GM18505 (cell line): ENCODE measurements around the gene GARIN5A.
"Not testable (repeated sequence)": the region's sequence is repeated elsewhere in the genome, so short reads cannot be mapped to it uniquely, and the experiment has no call there.

Source experiments
- ATAC-seq: cut with Tn5 transposase; IDR thresholded peaks from one replicate; pipeline ENCODE4 v1.9.1; 2021; ENCODE audit not compliant: unreplicated experiment
- POLR2A ChIP-seq: IDR thresholded peaks from 4 replicates; pipeline ENCODE4 v1.6.1; 2011; ENCODE audit warnings: borderline replicate concordance; ENCODE audit not compliant: insufficient read depth, insufficient read length; ENCODE audit errors: extremely low read depth

Gene GARIN5A

GRCh38 chr19:50459067-50459456, 17.6 kb downstream of the GARIN5A start:
- TF ChIP-seq POLR2A, result no peak
- ATAC-seq, result no peak

GRCh38 chr19:50458396-50459066, 18.1 kb downstream of the GARIN5A start:
- no peak for TF ChIP-seq POLR2A
- no peak for ATAC-seq

GRCh38 chr19:50457300-50457699, 19.3 kb downstream of the GARIN5A start:
- no peak for TF ChIP-seq POLR2A
- ATAC-seq, result no peak

GRCh38 chr19:50455992-50456391, 20.7 kb downstream of the GARIN5A start:
- ATAC-seq, result no peak
- TF ChIP-seq POLR2A, result no peak

- TF ChIP-seq POLR2A, result no peak
- no peak for ATAC-seq
Observed at GRCh38 chr19:50453243-50453642, 23.4 kb downstream of the GARIN5A start.

GRCh38 chr19:50451223-50451534, 25.5 kb downstream of the GARIN5A start:
- no peak for ATAC-seq
- TF ChIP-seq POLR2A, result no peak

- ATAC-seq, result no peak
- TF ChIP-seq POLR2A, result no peak
Observed at GRCh38 chr19:50450369-50451222, 26.1 kb downstream of the GARIN5A start.

GRCh38 chr19:50449236-50449899, 27.3 kb downstream of the GARIN5A start:
- ATAC-seq, result no peak
- TF ChIP-seq POLR2A, result no peak

GRCh38 chr19:50447750-50448149, 28.9 kb downstream of the GARIN5A start:
- TF ChIP-seq POLR2A, result no peak
- ATAC-seq, result no peak

GRCh38 chr19:50447053-50447452, 29.6 kb downstream of the GARIN5A start:
- ATAC-seq, result no peak
- TF ChIP-seq POLR2A, result no peak

- ATAC-seq, result no peak
- TF ChIP-seq POLR2A, result no peak
Observed at GRCh38 chr19:50444059-50444458, 32.6 kb downstream of the GARIN5A start.

- ATAC-seq, result not testable (repeated sequence)
Observed at GRCh38 chr19:50439130-50439529, 37.5 kb downstream of the GARIN5A start.

GRCh38 chr19:50437862-50438449, 38.7 kb downstream of the GARIN5A start:
- ATAC-seq, result no peak
- no peak for TF ChIP-seq POLR2A
